H9 (cell line): Measurements from ENCODE around the gene PLEKHM3. TPM values are rescaled to one million over a fixed set of nuclear protein-coding genes. Genes with fewer than 3 reads are reported as not detected.

ENCODE experiments used
- DNase-seq: peaks from one replicate; pipeline ENCODE4 v3.0.0-alpha.2; 2017
- H2AFZ ChIP-seq: one replicate; pipeline ENCODE4 v1.6.1; 2013; ENCODE audit warnings: mild to moderate bottlenecking, low read length, control low read depth, moderate library complexity
- H2AK5ac ChIP-seq: 2 replicates; pipeline ENCODE4 v1.6.1; 2013; ENCODE audit warnings: low read length, control low read depth, mixed read lengths; ENCODE audit not compliant: insufficient read length
- H2BK120ac ChIP-seq: one replicate; pipeline ENCODE4 v1.6.1; 2013; ENCODE audit warnings: low read depth, mild to moderate bottlenecking, low read length, control low read depth, inconsistent platforms; ENCODE audit not compliant: poor library complexity, severe bottlenecking
- H2BK12ac ChIP-seq: 2 replicates; pipeline ENCODE4 v1.6.1; 2013; ENCODE audit warnings: low read length, control low read depth, mixed read lengths, low read depth; ENCODE audit not compliant: insufficient read length
- H2BK15ac ChIP-seq: 2 replicates; pipeline ENCODE4 v1.6.1; 2013; ENCODE audit warnings: low read depth, low read length, control low read depth
- H2BK20ac ChIP-seq: one replicate; pipeline ENCODE4 v1.6.1; 2013; ENCODE audit warnings: low read depth, mild to moderate bottlenecking, low read length, control low read depth, inconsistent platforms; ENCODE audit not compliant: poor library complexity, severe bottlenecking
- H2BK5ac ChIP-seq: 2 replicates; pipeline ENCODE4 v1.6.1; 2013; ENCODE audit warnings: low read length, control low read depth, mixed read lengths; ENCODE audit not compliant: insufficient read length
- H3K14ac ChIP-seq: 2 replicates; pipeline ENCODE4 v1.6.1; 2013; ENCODE audit warnings: low read length, control low read depth; ENCODE audit not compliant: insufficient read depth
- H3K18ac ChIP-seq: 2 replicates; pipeline ENCODE4 v1.6.1; 2013; ENCODE audit warnings: low read depth, mild to moderate bottlenecking, mixed read lengths, low read length, control low read depth; ENCODE audit not compliant: insufficient read length
- H3K23ac ChIP-seq: 2 replicates; pipeline ENCODE4 v1.6.1; 2013; ENCODE audit warnings: low read length, control low read depth, mixed read lengths, low read depth; ENCODE audit not compliant: insufficient read length
- H3K23me2 ChIP-seq: 2 replicates; pipeline ENCODE4 v1.6.1; 2013; ENCODE audit warnings: low read depth, mild to moderate bottlenecking, mixed read lengths, low read length, control low read depth; ENCODE audit not compliant: insufficient read length, poor library complexity, severe bottlenecking
- H3K27ac ChIP-seq: 2 replicates; pipeline ENCODE4 v1.5.1; 2013; ENCODE audit warnings: low read length, control low read depth, mixed read lengths, low read depth; ENCODE audit not compliant: insufficient read length
- H3K27me3 ChIP-seq: 2 replicates; pipeline ENCODE4 v1.6.1; 2013; ENCODE audit warnings: low read length, control low read depth, inconsistent platforms; ENCODE audit not compliant: insufficient read depth
- H3K4ac ChIP-seq: 2 replicates; pipeline ENCODE4 v1.6.1; 2013; ENCODE audit warnings: low read depth, mild to moderate bottlenecking, control low read depth, inconsistent platforms, low read length, moderate library complexity
- H3K4me1 ChIP-seq: 2 replicates; pipeline ENCODE4 v1.6.1; 2013; ENCODE audit warnings: low read length, control low read depth, inconsistent platforms; ENCODE audit not compliant: insufficient read depth
- H3K4me2 ChIP-seq: 2 replicates; pipeline ENCODE4 v1.6.1; 2013; ENCODE audit warnings: low read length, control low read depth, mixed read lengths; ENCODE audit not compliant: insufficient read length, insufficient read depth
- H3K56ac ChIP-seq: 2 replicates; pipeline ENCODE4 v1.6.1; 2013; ENCODE audit warnings: low read depth, mild to moderate bottlenecking, mixed read lengths, low read length, control low read depth; ENCODE audit not compliant: insufficient read length
- H3K79me1 ChIP-seq: 2 replicates; pipeline ENCODE4 v1.6.1; 2013; ENCODE audit warnings: low read depth, mild to moderate bottlenecking, moderate library complexity, low read length, control low read depth, inconsistent platforms; ENCODE audit not compliant: insufficient read depth, poor library complexity, severe bottlenecking
- H3K79me2 ChIP-seq: 2 replicates; pipeline ENCODE4 v1.6.1; 2013; ENCODE audit warnings: low read length, control low read depth, inconsistent platforms; ENCODE audit not compliant: insufficient read depth
- H3K9ac ChIP-seq: 2 replicates; pipeline ENCODE4 v1.6.1; 2013; ENCODE audit warnings: low read length, control low read depth, mixed read lengths; ENCODE audit not compliant: insufficient read length; ENCODE audit errors: extremely low read depth
- H3K9me3 ChIP-seq: one replicate; pipeline ENCODE4 v1.6.1; 2013; ENCODE audit warnings: low read depth, low read length, inconsistent platforms; ENCODE audit not compliant: control insufficient read depth
- H3T11ph ChIP-seq: one replicate; pipeline ENCODE4 v1.6.1; 2013; ENCODE audit warnings: mild to moderate bottlenecking, low read length, control low read depth, inconsistent platforms
- H4K20me1 ChIP-seq: one replicate; pipeline ENCODE4 v1.6.1; 2013; ENCODE audit not compliant: control insufficient read depth, insufficient read length, insufficient read depth
- H4K5ac ChIP-seq: 2 replicates; pipeline ENCODE4 v1.6.1; 2013; ENCODE audit warnings: low read depth, mild to moderate bottlenecking, mixed read lengths, low read length, control low read depth; ENCODE audit not compliant: insufficient read length
- H4K8ac ChIP-seq: replicated peaks from 2 replicates; pipeline ENCODE4 v1.6.1; 2013; ENCODE audit warnings: low read length, control low read depth, mixed read lengths, low read depth; ENCODE audit not compliant: insufficient read length
- H4K91ac ChIP-seq: 2 replicates; pipeline ENCODE4 v1.6.1; 2013; ENCODE audit warnings: low read depth, mild to moderate bottlenecking, moderate library complexity, mixed read lengths, low read length, control low read depth; ENCODE audit not compliant: insufficient read length
- H3K27ac Mint-ChIP-seq, 3 experiments: 2 replicates in 2 of 3; 3 replicates in 1 of 3; pipeline ENCODE4 v1.8.0; 2020 to 2021; ENCODE audit warnings: mixed read lengths in 3 of 3, mild to moderate bottlenecking in 1 of 3, moderate library complexity in 1 of 3
- H3K27me3 Mint-ChIP-seq: 2 replicates; pipeline ENCODE4 v1.8.0; 2021; ENCODE audit warnings: low read depth, mild to moderate bottlenecking, moderate library complexity, mixed read lengths
- H3K36me3 Mint-ChIP-seq, 3 experiments: 2 replicates in 2 of 3; 3 replicates in 1 of 3; pipeline ENCODE4 v1.8.0; 2020 to 2021; ENCODE audit warnings: low read depth in 3 of 3, mixed read lengths in 3 of 3; ENCODE audit not compliant: insufficient read depth in 1 of 3
- H3K4me1 Mint-ChIP-seq, 2 experiments: 2 replicates each; pipeline ENCODE4 v1.8.0; 2020; ENCODE audit warnings: mixed read lengths in 2 of 2
- H3K4me3 Mint-ChIP-seq, 2 experiments: 2 replicates in 1 of 2; 3 replicates in 1 of 2; pipeline ENCODE4 v1.8.0; 2020 to 2021; ENCODE audit warnings: mild to moderate bottlenecking in 2 of 2, mixed read lengths in 2 of 2, moderate library complexity in 1 of 2
- H3K9me3 Mint-ChIP-seq, 2 experiments: 2 replicates in 1 of 2; 3 replicates in 1 of 2; pipeline ENCODE4 v1.8.0; 2020; ENCODE audit warnings: mild to moderate bottlenecking in 2 of 2, mixed read lengths in 2 of 2, moderate library complexity in 1 of 2
- CTCF ChIP-seq: fragments of 200-600 bp; sonication (generic); conservative IDR thresholded peaks from 3 replicates; pipeline ENCODE4 v1.8.0; 2021; ENCODE audit warnings: antibody characterized with exemption, mild to moderate bottlenecking
- WGBS: extraction: QIAGEN DNeasy Blood & Tissue Kit; methylation state at CpG from one replicate; pipeline ENCODE4 v1.1.7; 2013; ENCODE audit warnings: missing lambda C conversion rate, low lambda C conversion rate, mixed read lengths; ENCODE audit not compliant: insufficient read length; ENCODE audit errors: extremely low coverage; 5-methylcytosine and 5-hydroxymethylcytosine counted together
- total RNA-seq: library from RNA; stranded (reverse); gene quantifications from 2 replicates; pipeline ENCODE4 v1.2.1, GENCODE V29; 2021

PLEKHM3 gene
- total RNA-seq, 1 experiment from 2014 or later, result 7.5 TPM

GRCh38 chr2:208062113-208062512 lies 36.8 kb upstream of the PLEKHM3 start:
- Histone ChIP-seq H3K56ac (no peak overlapping the region), H3K18ac (no peak overlapping the region), H2AK5ac (no peak overlapping the region), H4K8ac (no peak overlapping the region), H3K79me2 (no peaks in the 10 kb centered on the region), H3K79me1 (no peaks in the 10 kb centered on the region), H3K27ac (no peak overlapping the region), H2BK120ac (no peak overlapping the region), H3K9ac (no peak overlapping the region), H4K91ac (no peak overlapping the region), H3K4ac (no peak overlapping the region), H2BK20ac (no peak overlapping the region), H3K23ac (no peak overlapping the region), H2BK12ac (no peak overlapping the region), H3K4me2 (no peak overlapping the region), H2BK15ac (no peak overlapping the region), H3K27me3 (no peaks in the 10 kb centered on the region), H2AFZ (no peak overlapping the region), H3T11ph (no peak overlapping the region), H2BK5ac (no peak overlapping the region), H3K23me2 (no peaks in the 10 kb centered on the region), H3K14ac (no peak overlapping the region), H3K9me3 (no peaks in the 10 kb centered on the region), H3K4me1 (no peaks in the 10 kb centered on the region), H4K20me1 (no peaks in the 10 kb centered on the region), H4K5ac (no peak overlapping the region)
- Mint-ChIP-seq H3K4me1 (0 out of 4 replicates have a peak, but pooled peaks cover 3 to 4% of the 10 kb centered on the region in 2 experiments), H3K4me3 (no peak overlapping the region), H3K27me3 (no peaks in the 10 kb centered on the region), H3K9me3 (no peaks in the 10 kb centered on the region), H3K36me3 (no peaks in the 10 kb centered on the region), H3K27ac (no peak overlapping the region)
- no CpG with 5 or more reads among the region's 4 CpGs for WGBS
- no peak for DNase-seq
- TF ChIP-seq CTCF, result peak; percentile 76
